ENCODE results near the gene LMCD1.

Gene LMCD1

DNA sequence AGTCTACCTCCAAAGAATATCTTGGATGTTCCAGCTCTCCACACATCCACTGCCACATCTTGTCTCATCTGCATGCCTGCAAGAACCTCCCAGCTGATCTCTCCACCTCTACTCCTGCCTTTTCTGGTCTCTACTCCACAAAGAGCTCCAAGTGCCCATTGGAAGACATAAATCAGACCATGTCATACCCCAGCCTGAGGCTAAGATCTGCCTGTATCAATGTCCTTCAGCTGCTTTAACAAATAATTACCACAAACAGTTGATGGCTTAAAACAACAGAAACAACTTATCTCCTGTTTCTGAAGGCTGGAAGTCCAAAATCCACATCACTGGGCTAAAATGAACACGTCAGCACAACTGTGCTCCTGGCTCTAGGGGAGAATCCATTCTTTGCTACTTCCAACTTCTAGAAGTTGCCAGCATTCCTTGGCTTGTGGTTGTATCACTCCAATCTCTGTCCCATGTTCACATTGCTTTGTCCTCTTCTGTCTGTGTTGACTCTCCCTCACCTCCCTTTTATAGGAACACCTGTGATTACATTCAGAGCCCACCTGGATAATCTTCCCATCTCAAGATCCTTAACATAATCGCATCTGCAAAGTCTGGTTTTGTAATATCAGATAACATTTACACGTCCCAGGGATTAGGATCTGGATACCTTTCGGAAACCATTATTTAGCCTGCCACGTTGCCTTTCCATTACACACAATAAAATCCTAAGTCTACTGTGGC is 17.0 kb upstream of the LMCD1 start:
- DNase-seq, result no peak

DNA sequence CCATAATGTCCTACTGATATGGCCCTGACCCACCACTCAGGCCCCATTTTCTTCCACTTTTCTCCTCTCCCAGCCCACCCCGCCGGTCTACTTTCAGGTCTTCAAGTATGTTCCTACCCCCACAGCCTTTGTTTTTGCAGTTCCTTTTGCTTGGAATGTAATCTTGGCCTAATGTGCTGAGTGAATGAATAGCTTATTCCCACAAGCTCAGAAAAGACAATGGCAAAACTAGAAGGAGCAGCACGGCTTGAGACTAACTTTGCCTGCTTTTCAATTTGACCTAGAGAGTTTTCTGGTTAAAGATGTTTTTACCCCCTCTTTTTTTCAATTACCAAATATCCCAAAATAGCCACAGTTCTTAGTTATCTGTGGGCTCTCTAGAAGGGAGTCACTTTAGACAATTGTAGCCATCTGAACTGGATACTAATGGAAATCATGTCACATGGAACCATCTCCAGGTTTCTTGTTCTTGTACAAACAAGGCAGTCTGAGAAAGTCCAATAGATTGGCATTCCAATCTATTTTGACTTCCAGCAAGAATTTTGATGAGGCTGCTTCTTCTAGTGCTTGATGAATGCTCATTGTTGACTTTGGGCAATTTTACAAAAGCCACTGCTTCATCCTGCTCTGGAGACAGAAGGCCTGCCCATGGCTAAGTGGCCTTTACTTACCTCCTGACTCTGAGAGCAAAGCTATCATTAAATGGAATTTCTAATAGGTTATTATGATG is 16.3 kb upstream of the LMCD1 start:
- no peak for DNase-seq

DNA sequence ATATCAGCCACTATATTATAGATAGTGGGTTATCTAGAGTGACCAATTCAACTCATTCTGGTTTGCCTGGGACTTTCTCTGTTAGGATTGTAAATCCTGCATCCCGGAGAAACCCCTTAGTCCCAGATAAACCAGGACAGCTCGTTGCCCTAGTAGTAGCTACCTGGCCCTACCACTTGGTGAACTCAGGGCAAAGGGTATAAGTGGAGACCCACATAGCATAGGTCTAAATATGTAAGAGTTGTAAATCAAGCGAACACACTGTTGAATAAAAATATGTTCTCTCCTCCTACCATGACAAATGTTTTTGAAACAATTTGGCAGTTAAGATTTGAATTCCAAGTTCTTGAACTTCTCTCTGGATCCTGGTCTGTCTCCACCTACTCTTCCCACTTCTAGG is 15.7 kb upstream of the LMCD1 start:
- no peak for DNase-seq

DNA sequence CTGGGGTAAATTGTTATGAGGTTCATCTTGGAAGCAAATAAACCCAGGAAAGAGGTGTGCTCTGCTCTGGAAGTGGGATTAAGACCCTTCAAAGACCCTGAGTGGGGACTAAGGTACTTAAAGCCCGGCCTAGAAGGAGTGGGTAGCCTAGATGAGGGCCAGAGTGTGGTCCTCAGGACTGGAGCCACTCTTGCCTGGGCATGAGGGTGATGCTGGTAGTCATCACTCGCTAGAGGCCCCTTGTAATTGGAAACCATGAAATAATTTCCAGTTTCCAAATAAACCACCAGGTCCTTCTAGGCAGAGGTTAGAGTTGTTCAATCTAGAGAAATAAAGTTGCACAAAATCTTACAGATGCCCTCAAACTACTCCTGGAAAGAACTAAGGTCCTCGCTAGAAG is 15.2 kb upstream of the LMCD1 start:
- no peak for DNase-seq

DNA sequence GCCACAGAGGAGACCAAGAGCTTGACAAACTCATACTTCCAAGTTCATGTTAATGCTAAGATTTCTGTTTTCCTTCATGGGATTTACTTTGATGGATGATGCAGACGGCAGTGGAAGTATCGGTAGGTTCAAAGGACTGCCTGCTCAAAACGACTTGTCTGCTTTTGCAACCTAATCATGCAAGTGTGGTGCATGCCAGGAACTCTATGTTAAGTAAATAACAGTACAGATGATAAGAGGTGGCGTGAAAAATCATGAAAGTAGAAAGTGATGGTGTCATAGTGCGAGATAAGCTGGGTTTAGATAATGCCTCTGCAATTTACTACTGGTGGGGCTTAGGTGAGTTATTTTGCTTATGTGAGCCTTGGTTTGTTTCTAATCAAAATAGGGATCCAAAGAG is 14.7 kb upstream of the LMCD1 start:
- DNase-seq, result no peak

DNA sequence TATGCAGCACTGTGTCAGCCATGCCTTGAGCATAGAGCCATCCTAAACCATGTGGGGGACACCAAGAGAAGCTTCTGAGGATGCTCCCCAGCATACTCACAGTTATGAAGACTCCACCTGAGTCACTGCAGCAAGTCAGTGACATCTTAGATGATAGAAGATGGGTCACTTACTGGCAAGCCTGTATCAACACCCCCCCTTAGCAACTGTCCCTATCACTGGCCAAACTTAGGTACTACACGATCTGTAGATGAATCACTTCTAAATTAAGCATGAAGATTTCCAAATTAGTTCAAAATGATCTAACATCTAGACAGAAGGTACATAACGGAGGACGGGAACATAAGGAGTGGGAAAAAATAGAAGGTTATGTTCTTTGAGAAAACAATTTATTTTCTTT is 13.2 kb upstream of the LMCD1 start:
- no peak for DNase-seq

DNA sequence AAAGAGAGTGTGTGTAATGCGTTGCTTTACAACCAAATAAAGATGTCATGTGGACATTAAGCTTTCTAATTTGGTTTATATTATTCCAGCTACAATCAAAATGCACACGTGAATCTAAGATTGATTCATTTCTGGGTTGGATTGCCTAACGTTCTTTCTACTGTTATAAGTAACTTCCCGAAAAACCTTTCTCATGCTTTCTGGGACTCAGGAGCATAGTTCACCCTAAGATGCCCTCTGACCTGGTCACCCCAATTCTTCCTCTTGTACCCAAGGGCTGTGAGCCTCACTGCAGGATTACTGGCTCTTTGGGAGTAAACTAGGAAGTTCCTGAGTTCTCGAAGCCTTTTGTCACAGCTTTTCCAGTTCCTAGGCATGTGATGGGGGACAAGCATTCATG is 12.7 kb upstream of the LMCD1 start:
- DNase-seq, result no peak

DNA sequence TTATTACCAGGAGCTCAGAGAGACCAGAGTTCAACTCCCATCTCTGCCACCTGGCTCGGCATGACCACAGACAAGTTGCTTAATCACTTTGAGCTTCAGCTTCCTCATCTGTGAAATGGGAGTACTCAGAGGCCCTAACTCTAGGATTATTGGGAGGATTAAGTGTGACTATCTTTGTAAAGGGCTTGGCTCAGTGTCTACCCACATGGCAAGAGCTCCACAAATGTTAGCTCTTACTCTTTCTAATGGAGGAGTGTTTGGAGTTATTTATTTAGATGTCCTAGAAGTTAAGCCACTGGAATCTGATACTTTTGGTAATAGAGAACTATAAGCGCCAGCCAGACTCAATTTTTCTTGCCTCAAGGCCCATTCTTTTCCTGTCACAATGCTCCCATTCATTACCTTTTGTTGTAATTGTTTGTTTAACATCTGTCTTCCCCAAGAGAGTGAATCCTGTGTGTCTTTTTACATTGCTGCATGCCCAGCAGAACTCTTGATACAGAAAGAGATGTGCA is 12.3 kb upstream of the LMCD1 start:
- DNase-seq, result no peak

DNA sequence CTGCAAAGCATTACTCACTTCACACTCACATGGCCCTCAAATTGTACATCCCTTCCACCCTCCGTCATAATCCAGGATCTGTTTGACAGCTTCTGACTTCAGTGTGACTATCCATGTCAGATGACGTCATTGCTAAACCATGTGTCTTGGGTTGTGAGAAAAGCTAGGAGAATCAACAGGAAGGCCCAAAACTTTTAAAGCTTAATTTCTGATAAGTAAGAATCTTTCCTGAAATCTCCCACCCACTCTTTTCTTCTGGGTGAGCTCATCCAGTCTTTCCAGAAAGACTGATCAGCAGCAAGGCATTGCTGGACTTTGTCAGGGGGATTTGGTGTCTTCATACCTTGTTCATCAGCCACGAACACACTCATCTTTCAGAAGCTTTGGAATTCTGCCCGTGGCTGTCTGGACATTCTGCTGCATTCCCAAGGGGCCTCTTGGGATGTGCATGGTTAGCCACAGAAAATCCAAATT is 11.5 kb upstream of the LMCD1 start:
- DNase-seq, result no peak

DNA sequence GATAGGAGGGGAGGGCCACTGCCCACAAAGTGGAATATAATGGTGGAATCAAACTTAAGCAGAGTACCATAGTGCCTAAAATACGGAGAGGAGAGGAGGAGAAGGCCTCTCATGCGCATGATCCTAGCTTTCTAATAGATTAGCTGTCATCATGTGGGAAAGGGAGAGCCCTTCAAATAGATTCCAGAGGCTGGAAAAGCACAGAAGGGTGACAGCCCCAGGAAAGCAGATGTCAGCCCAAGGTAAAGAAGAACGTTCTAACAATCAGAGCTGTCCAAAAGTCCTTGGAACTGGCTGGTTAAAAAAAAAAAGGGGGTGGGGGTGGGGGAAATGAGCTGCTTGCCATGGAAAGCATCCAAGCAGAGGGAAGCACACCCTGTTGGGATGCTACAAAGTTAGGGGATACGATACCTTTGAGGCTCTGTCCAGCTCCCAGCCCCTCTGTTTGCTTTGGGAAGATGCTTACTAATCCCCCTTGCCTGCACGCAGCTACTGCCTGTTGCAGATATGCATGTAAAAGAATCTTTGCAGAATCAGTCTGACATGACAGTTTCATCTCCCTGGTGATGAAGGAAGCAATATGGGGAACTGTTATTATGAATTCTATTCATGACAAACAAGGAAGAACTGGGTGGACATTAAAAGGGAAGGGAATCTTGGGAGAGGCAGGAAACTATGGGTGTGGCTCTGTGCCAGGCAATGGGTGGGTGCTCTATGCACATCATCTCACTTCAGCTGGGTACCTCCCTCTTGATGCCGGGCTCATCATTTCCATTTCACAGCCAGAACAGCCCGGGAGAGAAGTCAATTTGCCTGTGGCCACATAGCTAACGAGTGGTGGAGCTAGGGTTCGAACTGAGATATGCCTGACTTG is 10.1 kb upstream of the LMCD1 start:
- no peak for DNase-seq

DNA sequence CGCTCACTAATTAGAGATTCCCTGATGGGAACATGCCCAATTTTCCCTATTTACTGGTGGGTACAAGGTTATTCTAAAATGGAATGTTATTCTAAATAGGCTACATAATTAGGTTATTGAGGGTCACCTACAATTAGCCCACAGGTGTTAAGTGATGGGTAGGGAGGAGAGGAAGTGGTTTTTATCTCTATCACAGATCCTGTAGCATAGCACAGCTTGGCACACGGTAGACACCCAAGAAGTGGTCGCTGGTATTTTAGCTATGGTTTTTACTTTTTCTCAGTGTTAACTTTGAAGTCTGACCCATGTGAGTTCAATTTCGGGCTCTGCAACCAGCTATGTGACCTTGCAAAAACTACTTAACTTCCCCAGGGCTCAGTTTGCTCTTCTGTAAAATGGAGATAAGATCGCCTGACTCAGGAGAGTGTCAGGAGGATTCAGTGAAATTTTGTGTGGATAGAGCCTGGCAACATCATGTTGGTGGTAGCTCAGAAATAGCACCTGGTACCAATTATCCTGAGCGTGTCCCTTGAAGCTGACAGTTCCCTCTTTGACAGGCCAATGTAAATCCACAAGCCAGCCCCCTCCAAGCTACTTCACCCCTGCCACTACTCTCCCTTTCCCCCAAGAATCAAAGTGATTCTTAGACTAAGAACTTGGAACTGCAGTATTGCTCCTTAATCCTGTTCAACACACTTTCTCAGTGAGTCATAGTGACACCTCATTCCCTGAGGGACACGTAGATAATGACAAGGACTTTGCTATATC is 8.7 kb upstream of the LMCD1 start:
- no peak for DNase-seq

DNA sequence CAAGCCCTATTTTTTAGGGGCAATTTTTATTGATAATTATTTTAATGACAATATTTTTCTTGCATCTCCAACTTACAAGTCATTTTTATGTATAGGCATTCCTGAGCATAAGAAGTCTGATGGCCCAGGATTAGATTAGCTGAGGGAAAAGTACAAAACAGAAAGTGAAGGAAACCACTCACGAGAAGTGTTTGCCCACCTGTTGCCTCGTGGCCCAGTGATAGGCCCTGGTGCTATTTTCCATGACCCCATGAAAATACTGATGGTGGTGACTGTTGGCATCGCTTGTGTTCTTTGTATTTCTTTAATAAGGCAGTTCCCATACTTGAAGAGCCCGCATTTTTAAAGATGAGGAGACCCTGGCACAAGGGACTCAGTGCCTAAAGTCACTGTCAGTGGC is 7.9 kb upstream of the LMCD1 start:
- no peak for DNase-seq

DNA sequence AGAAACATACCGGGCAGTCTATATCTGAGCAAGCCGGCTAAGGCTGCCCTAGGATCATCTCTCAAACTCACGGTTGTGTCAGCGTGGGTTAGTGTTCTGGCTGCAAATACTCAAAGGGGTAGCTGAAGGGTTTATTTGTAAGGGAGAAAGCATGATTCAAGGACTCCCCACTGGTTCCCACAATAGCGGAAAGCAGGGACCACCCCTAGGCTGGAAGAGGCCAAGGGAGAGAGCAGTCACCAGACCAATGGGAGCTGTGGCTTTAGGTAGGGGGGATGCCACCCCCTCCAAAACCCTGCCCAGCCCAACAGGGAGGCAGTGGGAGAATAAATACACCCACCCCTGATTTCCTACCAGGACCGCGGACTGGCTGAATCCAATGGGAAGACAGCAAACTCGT is 7.3 kb upstream of the LMCD1 start:
- no peak for DNase-seq

DNA sequence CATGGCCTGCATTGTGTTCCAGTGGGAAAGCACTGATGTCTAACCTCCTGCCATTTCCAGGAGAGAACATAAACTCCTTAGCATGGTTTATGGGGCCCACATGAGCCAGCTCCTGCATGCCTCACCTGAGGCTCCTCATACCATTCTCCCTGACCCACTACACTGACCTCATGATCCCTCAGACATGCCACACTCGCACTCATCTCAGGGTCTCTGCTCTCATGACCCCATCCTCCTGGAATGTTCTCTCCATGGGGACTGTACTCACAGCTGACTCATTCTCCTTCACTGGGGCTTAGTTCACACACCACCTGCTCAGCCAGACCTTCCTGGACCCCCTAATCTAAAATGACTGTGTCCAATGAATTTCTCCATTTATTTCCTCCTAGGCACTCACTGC is 4.0 kb upstream of the LMCD1 start:
- DNase-seq, result no peak

DNA sequence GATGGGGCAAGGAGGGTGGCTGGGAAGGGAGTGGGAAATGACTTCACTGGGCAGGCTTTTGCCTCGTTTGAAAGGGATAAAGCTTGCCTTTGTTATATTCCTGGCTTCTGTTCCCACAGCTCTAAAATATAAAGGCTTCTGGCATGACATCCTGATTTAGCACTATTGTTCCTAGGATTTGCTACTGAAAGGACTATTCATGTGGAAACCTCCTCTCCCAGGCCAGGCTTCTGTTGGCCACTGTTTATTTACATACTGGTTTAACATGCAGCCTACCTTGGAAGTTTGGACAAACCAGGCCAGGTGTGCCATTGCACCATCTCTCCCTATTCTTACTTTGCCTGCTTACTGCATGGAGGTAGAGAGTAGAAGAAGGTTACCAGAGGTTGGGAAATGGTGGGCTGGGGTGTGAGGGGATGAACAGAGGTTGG is 2.4 kb upstream of the LMCD1 start:
- DNase-seq, result peak; percentile 91

DNA sequence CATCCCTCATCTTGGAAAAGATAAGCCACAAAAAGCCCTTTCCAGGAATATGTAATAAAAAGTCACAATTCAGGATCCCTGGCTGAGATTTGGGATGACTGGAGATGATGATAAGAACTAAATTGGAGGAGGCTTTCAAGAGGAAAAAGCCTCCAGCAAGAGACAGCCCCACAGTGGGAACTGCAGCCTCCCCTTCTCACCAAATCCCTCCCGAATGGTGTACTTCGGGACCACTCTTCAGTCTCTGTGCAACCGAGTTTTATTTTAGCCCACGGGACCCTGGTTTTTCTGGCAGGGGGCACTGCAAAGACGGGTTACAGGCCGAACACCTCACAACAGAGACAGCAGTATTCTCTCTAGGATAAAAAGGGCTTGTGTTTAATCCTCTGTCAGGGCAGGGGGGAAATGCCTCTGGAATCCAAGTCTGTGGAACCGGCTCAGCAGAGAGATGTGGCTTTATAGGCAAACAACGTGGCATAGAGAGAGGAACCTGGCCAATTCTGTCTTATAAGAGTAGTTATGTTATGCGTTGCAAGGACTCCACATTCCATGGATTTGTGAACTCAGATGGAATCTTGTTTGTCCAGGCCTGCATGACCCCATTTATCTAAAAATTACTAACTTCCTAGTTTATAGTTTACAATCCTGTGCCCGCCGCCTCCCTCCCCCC is 1.2 kb upstream of the LMCD1 start:
- peak; percentile 68 for DNase-seq

DNA sequence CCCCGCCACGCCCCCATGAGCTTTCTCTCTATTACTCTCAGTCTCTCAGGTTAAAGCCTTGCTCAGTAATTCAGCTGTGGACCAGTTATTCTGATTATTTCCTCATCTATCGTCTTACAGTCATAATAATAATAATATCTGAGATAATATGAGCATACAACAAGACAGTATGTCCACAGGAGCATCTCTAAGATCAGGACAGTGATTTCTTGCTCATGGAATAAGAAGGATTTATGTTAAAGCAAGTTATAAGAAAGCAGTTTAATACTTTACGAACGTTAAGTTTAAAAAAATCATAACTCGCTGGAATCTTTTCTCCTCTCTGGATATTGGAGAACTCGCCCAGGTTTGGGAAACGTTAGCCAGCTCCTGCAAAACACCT is 643 bp upstream of the LMCD1 start:
- DNase-seq, result no peak

DNA sequence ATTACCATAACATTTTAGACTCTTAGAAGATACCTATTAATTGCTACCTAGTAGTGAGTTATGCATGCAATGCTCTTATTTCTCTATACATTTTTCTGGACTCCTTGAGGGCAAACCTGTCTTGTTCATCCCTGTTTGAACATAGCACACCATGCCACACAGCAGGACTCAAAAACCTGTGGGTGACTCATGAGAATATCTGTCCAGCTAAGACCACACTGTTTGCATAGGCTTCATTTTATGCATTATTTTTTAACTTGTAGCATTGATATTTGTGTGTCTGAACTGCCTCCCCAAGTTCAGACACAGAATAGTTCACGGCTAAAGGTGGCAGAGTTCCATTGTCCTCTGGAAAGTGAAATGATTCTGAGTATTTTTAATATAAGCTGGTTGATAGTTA is 1.8 kb downstream of the LMCD1 start:
- DNase-seq, result no peak

DNA sequence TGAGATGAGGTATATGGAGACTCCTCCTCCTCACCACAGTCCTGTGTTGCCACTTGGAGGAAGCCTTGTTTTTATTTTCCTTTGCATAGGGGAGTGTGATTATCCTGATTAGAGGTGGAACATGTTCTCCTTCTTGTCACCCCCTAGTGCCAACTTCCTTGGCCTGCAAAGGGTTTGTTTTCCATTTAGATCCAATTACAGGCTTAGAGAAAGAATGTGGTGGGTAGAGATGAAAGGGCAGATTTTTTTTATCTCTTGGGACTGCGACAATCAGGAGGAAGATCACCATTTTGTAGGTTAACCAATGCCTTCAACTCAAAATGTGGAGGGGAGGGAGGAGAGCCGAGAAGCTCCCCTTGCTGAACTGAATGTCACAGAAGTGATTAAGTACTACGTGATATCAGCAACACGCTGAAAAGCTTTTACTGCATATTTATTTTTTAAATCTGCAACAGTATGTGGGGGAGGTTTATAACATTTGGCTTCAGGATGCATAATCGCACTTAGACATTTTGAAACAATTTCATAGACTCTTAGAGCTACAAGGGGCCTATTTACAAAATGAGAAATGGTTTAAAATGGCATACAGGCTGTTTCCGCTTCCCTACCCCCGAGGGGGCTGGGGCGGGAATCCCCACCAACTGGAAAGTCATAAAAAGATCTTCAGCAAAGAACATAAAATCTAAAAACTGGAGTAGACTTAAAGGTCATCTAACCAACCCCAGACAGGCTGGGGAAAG is 2.4 kb downstream of the LMCD1 start:
- DNase-seq, result no peak

DNA sequence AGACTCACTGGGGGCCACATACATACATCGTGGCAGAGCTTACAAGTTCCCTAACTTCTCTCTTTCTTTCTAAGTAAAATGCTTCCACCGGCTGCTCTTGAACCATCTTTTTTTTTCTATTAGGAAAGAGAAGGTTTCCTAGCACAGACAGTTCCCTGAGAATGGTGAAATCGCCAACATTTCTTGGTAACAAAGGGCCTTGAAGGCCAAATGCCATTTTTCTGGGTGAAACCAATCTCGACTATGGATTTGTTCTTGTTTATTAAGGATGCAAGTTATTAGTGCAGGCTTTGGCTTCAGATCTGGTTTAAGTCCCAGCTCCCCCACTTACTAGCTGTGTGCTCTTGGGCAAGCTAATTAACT is 3.0 kb downstream of the LMCD1 start:
- no peak for DNase-seq

DNA sequence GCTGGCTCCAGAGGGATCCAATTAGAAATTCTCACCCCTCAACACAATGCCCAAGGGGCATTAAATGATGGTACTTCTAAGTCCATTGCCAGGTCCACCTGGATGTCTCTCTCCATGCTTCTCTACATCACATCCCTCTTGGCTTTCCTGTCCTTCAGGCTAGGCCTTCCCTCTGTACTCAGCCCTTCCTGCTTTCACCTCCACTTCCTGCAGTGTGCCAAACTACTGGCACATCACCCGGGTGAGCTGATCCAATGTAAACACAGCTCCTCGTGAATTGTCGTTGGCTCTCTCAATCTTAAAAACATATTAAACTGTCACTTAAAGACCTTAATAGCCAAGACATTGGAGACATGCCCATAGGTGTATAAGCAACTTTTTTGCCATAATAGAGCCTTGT is 4.0 kb downstream of the LMCD1 start:
- no peak for DNase-seq

All from midbrain (tissue), 1 donor.